Stimulated activated CD4-positive, alpha-beta T cell treated with anti-CD3 and anti-CD28 coated beads, Interleukin-15, amount 100 ng/mL, for 24 hours (primary cell): Measurements from ENCODE around the gene STOML3.
"Not testable (repeated sequence)": the region's sequence is repeated elsewhere in the genome, so short reads cannot be mapped to it uniquely, and the experiment has no call there.

ENCODE experiments used
- DNase-seq: peaks from one replicate; pipeline ENCODE4 v3.0.0-alpha.2; 2020

The STOML3 gene, protein sequence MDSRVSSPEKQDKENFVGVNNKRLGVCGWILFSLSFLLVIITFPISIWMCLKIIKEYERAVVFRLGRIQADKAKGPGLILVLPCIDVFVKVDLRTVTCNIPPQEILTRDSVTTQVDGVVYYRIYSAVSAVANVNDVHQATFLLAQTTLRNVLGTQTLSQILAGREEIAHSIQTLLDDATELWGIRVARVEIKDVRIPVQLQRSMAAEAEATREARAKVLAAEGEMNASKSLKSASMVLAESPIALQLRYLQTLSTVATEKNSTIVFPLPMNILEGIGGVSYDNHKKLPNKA

DNA sequence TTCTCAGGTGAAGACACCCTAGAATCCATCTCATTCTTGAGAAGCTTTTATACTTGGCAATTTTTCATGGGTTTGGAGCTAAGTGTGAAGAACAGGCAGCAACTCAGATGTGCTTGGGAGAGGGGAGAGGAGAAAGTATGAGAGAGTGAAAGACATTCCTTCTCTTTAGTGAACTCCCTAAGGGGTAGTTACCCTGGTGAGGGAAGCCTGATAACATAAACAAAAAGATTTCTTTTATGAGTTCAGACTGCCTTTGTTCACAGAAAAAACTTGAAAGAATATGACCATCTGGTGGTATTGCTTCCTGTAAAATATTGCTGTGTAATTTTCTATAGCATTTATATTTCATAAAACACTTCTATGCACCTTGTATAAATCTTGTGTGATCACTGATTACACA, at the start of gene STOML3:
Gene STOML3, minus strand, starts transcription at position 139 of the 400 bp plus-strand sequence. Its CDS starts 110 bp downstream, at position 29.
- DNase-seq, result no peak

DNA sequence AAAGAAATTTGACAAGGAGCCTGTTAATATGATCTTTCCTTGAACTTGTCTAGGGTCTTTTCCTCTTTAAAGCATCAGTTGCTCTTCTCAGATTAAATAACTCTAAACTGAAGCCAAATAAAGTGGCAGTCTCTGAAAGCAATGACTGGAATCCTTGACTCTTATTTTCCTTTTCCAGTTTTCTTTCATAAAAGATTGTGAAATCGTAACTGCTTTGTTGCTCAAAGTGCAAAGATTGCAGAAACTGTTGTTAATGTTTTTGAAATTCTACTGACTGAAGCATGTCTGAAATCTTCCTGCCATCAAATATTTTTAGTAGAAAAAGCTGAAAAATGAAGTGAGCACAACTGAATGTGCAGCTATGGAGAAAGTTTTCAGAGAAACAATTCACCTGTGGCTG, 49.6 kb upstream of the STOML3 start:
- DNase-seq, result no peak

DNA sequence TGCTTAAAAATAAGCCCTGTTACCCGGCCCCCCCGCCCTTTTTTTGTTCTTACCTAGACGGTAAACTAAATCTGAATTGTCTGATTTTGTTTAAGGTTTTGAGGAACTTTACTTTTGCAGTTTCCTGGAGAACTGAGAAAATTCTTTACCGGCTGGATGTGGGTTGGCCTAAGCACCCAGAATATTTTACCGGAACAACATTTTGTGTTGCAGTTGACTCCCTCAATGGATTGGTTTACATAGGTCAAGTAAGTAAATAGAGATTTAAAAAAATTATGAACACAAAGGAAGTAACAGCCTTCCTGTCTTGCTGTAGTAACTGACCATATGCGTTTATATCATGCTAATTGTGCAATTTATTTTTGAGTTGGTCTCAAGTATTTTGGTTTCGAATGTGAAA, 48.4 kb upstream of the STOML3 start:
- DNase-seq, result no peak

- peak; percentile 71 for DNase-seq
Observed at GRCh38 chr13:39038569-39039030, 48.0 kb upstream of the STOML3 start.

DNA sequence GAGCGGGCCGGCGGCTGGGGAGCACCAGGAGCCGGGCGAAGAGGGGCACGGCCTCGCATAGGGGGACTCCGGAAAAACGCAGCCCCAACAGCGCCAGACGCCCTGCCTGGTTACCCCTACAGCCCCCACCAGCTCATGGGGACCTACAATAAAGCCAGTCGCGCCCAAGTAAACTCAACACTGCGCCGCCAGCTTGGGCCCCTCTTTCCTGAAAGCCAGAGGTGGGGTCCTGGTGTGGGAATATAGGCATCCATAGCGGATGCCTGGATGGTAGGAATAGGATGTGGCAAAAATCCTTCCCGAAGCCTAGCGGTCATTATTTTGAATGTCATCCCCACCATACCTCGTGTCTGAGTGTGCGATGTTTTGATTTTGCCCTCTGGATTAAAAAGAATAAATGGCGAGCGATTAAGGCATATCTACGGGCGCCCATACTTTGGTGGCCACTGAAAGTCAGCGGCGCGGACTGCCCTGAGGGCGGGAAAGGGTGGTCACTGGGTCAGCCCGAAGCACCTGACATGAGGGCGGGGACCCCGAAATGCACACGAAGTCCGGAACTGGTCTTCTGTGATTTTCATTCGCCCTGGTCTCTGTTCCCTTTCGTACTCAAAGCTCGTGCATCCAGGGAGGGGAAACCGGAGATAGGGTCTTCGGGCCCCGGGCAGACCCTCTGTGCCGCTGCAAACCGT, 47.4 kb upstream of the STOML3 start, which contains the start of the genes NHLRC3 and PROSER1:
Gene NHLRC3, plus strand, starts transcription at position 577 of the 689 bp plus-strand sequence. CDS start 184 bp downstream, outside the sequence.
Gene PROSER1, minus strand, starts transcription at position 210 of the 689 bp plus-strand sequence. CDS start 847 bp downstream, outside the sequence.
- DNase-seq, result peak; percentile 85

DNA sequence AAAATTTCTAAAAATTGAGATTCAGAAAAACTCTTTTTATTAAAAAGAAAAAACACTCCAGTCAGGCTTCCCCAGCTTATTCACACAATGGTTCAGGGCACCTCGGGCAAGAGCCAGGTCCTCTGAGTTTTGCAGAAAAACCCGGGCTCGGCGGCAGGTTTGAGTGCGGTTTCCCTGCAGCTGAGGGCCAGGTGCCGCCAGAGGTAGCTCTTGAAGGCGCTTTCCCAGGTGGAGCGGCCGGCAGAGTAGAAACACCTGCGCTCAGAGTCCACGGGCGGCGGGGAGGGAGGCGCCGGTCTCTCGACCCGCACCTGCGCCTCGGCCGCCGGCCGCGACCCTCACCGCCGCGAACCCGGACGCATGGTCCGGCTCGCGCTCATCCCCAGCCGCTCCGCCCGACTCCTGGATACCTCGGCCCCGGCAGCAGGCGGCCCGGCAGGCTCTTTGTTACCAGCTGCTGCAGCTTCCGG, 46.8 kb upstream of the STOML3 start:
- DNase-seq, result no peak

DNA sequence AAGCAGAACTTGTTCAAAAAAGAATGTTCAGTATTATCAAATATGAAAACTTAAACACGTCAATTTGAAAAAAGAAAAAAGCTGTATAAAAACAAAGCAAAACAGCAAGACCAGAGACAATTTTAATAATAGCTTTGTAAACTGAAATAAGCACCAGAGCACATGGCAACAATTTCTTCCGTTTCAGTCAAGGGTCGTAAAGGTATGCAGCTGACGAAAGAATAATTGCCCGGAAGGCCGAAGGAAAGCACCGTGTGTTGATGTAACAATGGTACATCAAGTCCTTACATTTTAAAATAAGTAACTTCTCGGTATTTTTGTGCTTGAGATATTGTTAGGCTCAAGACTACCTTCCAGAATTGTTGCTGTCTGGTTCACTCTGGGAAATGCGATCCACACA, 45.6 kb upstream of the STOML3 start:
- DNase-seq, result peak; percentile 23

DNA sequence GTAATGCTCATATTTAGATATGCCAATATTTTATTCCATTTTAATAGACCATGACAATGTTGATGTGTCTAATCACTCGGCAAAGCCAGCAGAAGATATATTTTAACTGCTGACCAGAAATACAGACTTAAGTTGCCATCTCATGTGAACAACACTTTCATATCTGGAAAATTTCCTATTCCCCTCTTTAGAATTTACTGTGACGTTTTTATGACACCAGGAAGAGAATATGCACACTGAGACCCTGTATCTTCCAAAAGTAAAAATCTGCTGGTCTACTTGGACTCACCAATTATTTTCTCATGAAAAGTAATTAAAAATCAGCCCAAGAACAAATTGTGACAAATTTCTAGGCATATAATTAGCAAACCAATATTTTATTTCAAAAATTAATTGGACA, 45.2 kb upstream of the STOML3 start:
- DNase-seq, result no peak

DNA sequence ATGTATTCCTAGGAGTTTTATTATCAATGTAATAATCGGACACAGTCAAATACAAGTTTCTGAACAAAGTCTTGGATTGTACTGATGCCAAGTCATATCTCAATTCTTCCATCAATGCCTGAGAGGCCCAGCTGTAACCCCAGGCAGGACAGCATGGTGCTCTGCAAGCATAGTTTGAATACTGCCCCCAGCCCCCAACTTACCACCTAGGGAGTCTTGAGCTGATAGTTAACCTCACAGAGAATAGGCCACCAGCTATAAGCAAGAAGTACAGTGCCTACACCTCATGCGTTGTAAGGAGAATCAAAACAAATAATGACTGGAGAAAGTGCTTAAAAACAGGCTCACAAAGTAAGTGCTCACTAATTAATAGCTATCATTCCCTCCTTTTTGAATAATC, 44.6 kb upstream of the STOML3 start:
- no peak for DNase-seq

- no peak for DNase-seq
Observed at GRCh38 chr13:39034085-39034484, 43.5 kb upstream of the STOML3 start.

DNA sequence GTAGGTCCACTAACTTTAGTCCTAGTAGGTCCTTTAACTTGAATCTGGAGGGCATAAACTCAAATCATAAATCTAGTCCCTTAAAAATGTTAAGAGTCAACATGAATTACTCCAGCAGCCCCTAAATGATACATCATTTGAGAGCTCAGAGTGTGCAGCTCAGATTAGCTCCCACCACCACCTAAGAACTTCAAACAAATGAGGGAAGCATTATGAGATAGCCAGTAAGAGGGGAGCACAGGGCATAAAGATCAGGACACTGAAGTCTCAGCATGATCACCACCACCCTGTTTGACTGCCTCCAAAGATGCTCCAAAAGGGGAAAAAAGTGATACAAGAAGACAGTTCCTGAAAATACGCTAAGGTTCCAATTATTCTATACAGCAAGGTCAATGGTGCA, 41.5 kb upstream of the STOML3 start:
- DNase-seq, result no peak

DNA sequence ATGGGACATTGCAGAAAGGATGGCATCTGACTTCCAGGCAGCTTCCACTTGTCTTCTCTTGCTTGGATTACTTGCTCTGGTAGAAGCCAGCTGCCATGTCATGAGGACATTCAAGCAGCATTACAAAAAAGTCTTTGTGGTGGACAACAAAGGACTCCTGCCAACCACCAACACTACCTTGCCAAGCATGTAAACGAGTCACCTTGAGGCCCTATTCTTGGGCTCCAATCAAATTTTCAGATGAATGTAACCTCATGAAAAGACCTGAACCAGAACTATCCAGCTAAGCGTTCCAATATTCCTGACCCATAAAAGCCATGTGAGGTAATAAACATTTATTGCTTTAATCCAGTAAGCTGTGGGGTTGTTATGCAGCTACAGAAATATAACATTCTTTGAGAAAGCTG, 34.8 kb upstream of the STOML3 start:
- no peak for DNase-seq

- DNase-seq, result no peak
Observed at GRCh38 chr13:39023761-39024160, 33.1 kb upstream of the STOML3 start.

- DNase-seq, result no peak
Observed at GRCh38 chr13:39023316-39023715, 32.7 kb upstream of the STOML3 start.

DNA sequence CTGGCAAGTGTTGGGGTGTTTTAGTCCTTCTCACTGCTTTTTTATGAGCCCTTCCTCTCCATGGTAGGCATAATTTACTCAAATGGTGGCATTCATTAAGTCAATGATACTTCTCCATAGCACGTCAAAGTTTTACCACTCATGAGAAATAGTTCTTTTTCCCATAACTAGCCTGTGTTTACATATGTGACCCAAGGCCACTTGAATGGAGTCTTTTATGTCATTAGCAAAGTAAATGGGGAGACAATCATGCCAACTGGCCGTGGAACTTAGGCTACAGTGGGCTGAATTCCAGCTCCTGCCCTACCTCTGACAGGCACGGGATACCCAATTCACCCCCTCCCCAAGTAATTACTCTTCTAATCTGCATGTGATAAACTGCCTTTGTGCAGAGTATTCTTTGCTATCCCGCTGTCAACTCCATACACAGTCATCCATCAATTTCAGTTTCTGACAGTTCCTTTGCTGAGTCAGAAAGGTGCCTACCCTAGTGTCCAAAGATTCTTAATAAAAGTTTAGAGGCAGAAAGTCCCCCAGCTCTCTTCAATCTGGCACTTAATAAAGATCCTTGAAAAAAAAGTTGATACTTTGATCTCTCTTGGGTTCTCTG, 30.3 kb upstream of the STOML3 start:
- DNase-seq, result no peak

DNA sequence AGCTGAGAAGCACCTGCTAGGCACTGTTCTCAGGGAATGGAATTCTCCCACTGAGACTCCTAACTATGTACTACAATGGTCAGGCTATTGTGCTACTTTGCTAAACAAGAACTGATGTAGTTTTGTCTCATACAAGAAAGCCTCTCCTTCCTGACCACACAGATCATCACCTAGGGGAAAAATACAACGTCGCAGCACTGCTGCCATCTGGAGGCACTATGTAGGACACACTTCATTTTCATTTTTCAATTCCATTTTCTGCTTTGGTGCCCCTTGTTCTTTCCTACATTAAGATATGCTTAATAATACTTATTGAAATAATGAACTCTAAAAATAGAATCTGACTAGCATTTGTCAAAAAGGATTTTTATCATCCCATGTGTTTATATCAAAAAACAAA, 26.2 kb upstream of the STOML3 start:
- DNase-seq, result no peak

DNA sequence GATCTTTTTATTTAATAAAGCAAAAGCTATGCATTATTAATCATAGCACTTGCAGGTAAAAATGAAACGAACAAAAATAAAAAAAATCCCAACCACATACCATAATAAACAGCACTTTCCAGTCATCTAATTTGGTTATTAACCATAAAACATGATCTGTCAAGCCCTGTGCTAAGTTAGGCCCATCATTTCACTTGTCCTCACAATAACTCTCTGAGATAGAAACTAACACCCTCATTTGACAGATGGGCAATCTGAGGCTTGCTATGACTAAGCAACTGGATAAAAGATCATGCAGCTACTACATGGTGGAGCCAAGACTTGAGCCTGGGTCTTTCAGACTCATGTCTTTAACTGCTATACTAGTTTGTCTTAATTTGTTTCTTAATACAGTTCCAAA, 25.5 kb upstream of the STOML3 start:
- no peak for DNase-seq

DNA sequence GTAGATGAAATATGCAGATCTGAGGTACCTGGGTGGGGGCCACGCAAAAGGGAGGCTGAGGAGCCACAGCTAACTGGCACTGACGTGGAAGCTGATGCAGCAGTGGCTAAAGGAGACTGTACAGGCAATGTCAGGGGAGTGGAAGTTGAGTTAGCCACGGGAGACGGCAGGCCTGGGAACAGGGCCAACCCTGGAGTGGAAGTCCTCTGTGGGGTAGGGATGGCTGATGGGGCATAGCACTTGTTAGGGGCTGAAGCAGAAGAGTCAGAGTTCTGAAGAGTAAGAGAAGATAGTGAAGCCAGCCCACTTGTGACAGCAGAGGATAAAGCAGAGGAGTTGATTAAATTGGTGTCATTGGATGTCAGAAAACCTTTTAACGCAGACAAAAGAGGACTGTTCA, 22.8 kb upstream of the STOML3 start:
- DNase-seq, result no peak

DNA sequence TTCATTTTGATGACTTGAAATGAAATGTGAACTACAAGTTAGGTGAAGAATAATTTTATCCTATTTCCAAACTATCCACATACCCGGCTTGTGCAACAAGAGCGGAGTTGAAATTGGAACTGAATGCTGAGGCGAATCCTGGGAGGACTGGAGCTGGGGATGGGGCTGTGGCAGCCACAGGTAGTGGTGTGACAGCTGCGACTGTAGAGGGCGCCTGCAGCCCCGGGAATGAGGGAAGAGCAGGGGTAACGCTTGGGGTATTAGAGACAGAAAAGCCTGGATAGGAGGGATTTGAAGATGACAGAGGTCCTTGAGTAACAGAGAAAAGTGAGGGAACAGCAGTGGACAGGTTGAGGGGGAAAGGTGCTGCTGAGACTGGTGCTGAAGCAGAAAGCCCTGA, 22.0 kb upstream of the STOML3 start:
- no peak for DNase-seq

GRCh38 chr13:39006371-39007111, 15.9 kb upstream of the STOML3 start:
- DNase-seq, result not testable (repeated sequence)

DNA sequence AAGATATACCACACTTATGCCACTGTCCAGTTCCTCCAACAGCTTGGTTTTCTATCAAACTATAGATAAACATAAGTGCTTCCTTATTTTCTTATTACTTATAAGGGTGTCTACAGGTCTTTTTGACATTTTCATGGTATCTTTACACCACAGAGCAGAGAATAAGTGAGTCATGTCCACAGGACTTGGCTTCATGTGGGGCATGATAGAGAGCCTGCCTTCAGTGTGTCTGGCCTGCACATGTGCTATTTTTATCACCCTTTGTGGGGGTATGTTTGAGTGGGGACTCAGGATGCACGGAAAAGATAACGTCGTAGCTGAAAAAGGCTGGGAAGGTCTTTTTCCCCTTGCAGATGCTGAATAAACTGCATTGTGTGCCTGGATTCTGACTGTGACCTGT, 8.1 kb upstream of the STOML3 start:
- no peak for DNase-seq

DNA sequence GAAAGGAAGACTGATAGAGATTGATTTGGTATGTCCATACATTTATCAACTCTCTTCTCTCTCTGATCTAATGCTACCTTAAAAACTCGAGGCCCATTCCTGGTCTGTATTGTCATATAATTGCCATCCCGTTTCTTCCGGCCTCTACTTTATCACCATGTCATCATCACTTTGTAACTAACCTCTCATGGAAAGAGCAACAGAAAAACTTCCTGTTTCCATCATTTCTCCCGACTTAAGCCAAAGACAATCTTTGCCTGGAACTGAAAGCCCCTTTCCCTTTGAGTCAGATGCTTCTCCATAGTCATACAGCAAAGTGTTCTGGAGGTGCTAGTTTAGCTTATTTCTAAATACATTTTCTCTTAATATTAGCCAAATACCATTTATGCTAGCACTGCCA, 2.8 kb upstream of the STOML3 start:
- DNase-seq, result no peak

DNA sequence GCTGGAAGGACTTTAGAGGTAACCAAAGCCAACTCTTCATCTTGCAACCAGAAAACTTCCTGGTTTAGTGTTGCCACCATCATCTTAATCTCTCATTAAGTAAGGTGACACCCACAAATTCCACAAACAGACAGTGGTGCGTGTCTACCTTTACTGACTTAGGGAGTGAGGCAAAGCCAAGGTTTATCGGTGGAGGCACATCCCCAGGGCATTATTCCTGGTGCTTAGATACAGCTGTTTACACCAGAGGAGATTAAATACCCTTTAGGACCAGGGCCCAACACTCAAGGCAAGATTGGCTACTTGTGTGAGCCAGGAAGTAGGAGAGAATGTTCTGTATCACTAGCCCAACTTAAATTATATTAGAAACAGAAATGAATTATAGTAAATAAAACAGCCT, 9.5 kb downstream of the STOML3 start:
- DNase-seq, result no peak
